HG02981 (cell line): Measurements from ENCODE around the gene NUP62.
A peak's percentile ranks its signal among the peaks of the same experiment; 100 is the strongest.

Experiments
- ATAC-seq: cut with Tn5 transposase; IDR thresholded peaks from one replicate; pipeline ENCODE4 v1.9.1; 2021; ENCODE audit warnings: mild to moderate bottlenecking, moderate library complexity; ENCODE audit not compliant: unreplicated experiment

NUP62 gene

GRCh38 chr19:49904136-49904535, 25.2 kb downstream of the NUP62 start:
- ATAC-seq: no peak

- peak; percentile 46 for ATAC-seq
Observed at GRCh38 chr19:49896863-49897621, 32.3 kb downstream of the NUP62 start, which contains the start of gene IL4I1. IL4I1 (minus strand) TSS chr19:49896887; CDS start chr19:49896160, 727 bp downstream.

- no peak for ATAC-seq
Observed at GRCh38 chr19:49895566-49896297, 33.6 kb downstream of the NUP62 start.

GRCh38 chr19:49894879-49895565, 34.3 kb downstream of the NUP62 start:
- no peak for ATAC-seq

- ATAC-seq: no peak
Observed at GRCh38 chr19:49894011-49894664, 35.2 kb downstream of the NUP62 start.

GRCh38 chr19:49892716-49893115, 36.6 kb downstream of the NUP62 start:
- ATAC-seq: no peak

DNA sequence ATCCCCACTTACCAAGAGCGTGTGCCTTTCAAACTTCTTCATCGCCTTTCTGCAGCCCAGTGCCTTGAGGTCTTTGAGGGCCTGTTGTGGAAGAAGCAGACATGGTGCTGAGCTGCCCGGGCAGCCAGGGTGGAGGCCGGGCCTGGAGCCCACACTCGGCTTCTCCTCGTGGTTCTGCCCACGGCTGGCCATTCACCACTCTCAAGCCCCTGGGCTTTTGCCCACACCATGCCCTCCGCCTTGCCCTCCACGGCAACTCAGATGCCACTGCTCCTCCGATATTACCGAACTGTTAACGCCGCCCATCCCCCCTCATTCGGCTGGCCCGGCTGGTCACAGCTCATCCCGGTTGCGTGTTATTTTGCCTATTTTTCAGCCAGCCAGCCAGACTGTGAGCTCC, 37.9 kb downstream of the NUP62 start:
- ATAC-seq: no peak

DNA sequence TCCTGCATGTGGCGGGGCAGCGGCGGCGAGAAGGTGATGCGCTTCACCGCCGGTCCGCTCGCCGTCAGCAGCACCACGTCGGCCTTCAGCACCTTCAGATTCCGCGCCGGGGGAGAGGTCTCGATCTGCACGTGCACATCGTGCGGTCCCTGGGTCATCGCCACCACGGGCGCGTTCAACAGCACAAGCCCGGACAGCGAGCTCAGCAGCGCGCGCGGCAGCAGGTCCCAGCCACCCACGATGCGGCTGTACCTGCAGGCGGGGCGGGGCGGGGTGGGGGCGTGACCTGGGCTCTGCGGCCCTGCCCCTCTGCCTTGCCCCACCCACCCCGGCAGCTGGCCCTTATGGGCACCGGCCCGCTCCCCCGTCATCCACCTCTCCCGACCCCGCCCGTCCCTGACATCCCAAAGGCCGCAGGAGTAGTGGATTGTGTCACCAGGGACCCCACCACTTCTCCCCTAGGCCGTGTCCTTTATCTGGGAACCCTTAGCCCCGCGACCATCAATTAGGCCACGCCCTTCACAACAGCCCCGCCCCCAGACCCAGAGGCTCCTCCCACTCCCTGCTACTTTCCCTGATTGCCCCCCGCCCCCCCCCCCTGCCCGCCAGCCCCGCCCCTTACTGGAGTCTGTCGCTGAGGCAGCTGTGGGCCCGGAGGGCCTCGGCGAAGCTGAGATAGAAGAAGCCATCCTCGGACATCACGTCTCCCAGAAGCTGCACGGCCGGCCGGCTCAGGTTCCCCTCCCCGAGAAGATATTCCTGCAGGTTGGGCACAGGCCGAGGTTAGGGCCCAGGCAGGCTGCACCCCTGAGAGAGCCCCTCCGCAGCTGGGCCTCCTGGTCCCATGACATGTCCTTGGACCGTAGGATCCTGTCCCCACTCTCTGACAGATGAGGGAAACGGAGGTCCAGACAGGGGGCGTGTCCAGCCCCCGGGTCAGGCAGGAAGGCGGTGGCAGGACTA, 38.7 kb downstream of the NUP62 start:
- ATAC-seq: no peak

GRCh38 chr19:49889687-49890348, 39.5 kb downstream of the NUP62 start:
- ATAC-seq: no peak

GRCh38 chr19:49889038-49889686, 40.1 kb downstream of the NUP62 start:
- no peak for ATAC-seq

DNA sequence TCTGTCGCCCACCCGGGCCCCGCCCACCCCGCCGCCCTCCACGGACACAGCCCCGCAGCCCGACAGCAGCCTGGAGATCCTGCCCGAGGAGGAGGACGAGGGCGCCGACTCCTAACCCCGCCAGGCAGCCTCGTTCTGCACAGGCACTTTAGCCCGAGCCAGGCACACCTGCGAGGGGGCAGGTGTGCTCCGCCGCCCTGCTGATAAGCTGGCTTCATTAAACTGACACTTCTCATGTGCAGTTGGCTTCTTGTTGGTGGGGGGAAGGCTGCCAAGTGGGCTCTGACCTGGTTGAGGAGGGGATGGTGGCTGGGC, 40.8 kb downstream of the NUP62 start:
- ATAC-seq: no peak

GRCh38 chr19:49887665-49888509, 41.4 kb downstream of the NUP62 start:
- no peak for ATAC-seq

DNA sequence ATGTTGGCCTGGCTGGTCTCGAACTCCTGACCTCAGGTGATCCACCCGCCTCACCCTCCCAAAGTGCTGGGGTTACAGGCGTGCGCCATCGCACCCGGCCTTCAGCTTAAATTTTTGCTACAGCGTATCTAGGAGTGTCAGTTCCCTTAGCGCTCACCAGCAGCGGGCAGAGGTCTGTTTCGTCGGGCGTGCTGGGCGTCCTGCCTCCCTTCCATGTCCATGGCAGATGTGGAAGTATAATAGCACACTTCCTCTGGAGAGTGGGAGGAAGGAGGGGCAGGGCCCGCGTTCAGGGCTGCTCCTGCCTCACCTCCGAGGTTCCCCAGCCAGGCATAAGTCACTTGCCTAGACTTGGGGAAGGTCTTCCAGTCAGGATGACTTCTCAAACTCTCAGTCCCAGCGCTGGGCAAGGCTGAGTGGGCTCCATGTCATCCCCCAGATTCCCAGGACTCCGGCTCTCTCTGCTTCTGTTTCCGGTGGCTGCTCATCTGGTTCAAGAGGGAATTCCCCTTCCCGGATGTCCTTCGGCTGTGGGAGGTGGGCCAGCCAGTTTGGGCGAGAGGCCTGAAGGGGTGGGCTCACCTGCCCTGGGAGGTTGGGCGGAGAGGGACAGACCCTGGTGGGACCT, 42.2 kb downstream of the NUP62 start:
- ATAC-seq: no peak

- ATAC-seq: no peak
Observed at GRCh38 chr19:49884760-49885159, 44.5 kb downstream of the NUP62 start.

- no peak for ATAC-seq
Observed at GRCh38 chr19:49884109-49884508, 45.2 kb downstream of the NUP62 start.

- no peak for ATAC-seq
Observed at GRCh38 chr19:49883094-49883493, 46.2 kb downstream of the NUP62 start.

DNA sequence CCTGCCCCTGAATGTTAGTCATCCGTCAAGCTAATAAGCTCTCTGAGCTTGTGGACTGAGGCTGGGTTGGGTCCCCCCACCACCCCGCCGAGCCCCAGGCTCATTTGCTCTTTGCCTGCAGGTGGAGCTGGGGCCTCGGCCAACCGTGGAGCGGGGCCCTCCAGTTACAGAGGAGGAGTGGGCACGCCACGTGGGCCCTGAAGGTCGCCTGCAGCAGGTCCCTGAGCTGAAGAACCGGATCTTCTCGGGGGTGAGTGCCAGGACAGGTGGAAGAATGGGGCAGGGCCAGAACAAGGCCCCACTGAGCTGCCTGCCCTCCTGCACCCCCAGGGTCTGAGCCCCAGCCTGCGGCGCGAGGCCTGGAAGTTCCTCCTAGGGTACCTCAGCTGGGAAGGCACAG, 46.7 kb downstream of the NUP62 start:
- ATAC-seq: no peak
